ENCODE measurements around the gene NOL11. TPM values are rescaled to one million over a fixed set of nuclear protein-coding genes. Genes with fewer than 3 reads are reported as not detected.

The NOL11 gene
- total RNA-seq = 100 to 1,000 TPM; 109 to 110 TPM

DNA sequence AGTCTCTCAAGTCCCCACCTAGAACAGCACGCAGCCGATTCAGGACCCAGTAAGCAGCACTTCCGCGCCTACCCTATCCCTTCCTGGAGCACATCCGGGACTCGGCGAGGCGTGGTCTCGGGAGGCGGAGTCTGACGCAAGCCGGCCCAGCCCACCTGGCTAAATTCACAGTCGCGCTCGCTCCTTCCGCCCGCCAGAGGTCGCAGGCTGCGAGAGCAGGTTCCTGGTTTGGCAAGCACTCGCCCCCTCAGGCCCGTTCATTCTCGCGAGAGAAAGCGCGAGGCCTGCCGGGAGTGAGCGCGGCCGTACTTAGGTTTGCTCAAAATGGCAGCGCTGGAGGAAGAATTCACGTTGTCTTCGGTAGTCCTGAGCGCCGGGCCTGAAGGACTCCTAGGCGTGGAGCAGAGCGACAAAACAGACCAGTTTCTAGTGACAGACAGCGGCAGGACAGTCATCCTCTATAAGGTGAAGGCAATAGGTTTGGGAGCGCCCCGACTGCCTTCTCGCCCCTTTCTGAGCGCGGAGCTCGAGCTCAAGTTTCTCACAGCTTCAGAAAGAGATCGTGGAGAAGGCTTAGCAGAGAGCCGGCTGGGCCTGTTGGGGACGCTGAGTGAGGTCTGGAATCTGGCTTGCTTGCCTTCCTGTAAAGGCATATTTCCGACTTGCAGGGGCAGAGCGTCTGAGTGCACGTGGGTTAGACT, at the start of gene NOL11:
Gene NOL11 (plus strand): TSS at position 313 of the 701 bp plus-strand sequence. CDS start 12 bp downstream, at position 325.
- Mint-ChIP-seq H3K9me3 (peaks cover 1% of the 10 kb centered on the region), H3K27me3 (no peaks in the 10 kb centered on the region), H3K27ac (peak within 1 kb of the TSS; percentile 95), H3K4me3 (peak within 1 kb of the TSS; percentile 96), H3K36me3 (peaks cover 25% of the 10 kb centered on the region), H3K4me1 (peaks cover 25% of the 10 kb centered on the region)
- peak; percentile 99 for DNase-seq

DNA sequence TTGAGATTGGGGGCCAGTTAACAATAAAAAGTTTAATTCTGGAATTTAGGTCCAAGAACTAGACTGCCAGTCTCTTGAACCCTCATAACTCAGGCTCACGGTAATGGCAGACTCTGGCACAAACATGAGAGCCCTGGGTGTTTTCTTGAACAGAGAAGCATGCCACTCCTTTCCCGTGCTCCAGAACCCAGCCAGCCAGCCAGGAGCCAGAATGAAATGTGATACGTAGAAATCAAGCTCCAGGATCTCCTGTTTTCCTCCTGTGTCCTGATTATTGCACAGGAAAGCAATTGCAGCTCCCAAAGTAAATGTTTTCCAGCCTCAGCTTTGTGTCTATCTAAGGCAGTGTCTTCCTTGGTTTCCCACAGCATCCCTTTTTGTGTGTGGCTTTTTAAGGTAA, 46.2 kb upstream of the NOL11 start:
- no peaks in the 10 kb centered on the region for H3K9me3 Mint-ChIP-seq
- no peak for DNase-seq
- no peak overlapping the region for H3K4me3 Mint-ChIP-seq
- H3K27me3 Mint-ChIP-seq = no peaks in the 10 kb centered on the region
- peaks cover 7% of the 10 kb centered on the region for H3K36me3 Mint-ChIP-seq
- H3K4me1 Mint-ChIP-seq = peaks cover 2% of the 10 kb centered on the region
- H3K27ac Mint-ChIP-seq = no peak overlapping the region

DNA sequence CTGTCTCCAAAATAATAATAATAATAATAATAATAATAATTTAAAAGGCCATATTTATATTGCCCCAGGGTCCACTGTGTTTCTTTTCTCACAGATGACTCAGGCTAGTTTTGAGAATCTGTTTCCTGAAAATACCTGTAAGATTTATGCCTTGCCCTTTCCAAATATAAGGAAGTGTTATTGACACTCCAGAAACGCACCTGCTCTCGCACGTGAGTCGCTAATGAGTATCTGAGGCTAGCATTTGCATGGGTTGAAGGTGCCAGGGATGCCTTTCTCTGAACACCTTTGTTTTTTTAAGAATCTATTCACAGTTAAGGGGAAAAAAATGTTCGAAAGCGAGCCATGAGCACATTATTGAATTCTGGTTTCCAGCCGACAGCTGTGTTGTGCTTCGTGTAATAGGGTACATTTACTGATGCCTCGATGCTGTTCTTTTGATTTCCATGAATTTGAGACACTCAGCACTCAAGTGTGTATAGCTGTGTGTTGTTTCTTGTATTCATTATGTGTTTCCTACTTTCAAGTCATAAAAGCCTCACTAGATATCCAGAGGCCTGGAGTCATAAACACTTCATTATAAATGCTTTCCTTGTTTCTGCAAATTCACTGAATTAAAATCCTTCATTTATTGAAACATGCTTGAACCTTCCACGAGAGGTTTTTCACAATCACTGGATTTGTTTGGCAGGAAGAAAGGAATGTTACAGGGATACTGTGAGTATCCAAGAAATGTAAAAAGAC, 45.0 kb upstream of the NOL11 start:
- Mint-ChIP-seq H3K27ac (no peak overlapping the region), H3K9me3 (no peaks in the 10 kb centered on the region), H3K4me3 (no peak overlapping the region), H3K4me1 (peaks cover 2% of the 10 kb centered on the region), H3K36me3 (peaks cover 5% of the 10 kb centered on the region), H3K27me3 (no peaks in the 10 kb centered on the region)
- no peak for DNase-seq

DNA sequence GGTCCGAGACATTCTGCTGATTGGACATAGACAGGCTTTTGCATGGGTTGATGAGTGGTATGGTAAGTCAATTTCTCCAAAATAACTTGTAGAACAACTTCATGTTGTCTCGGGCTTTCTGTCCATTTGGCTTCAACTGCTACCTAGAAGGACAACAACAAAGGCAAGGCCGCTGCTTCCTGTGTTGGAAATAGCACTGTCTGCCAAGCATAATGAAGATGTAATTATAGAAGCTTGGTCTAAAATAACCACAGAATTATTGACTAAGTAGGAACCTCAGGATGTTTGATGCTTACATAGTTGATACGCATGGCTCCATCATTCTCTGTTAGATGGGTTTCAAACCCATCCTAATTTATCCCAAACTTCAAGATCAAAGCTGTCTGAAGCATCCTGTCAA, 42.3 kb upstream of the NOL11 start:
- Mint-ChIP-seq H3K9me3 (no peaks in the 10 kb centered on the region), H3K36me3 (peaks cover 10% of the 10 kb centered on the region), H3K4me3 (no peak overlapping the region), H3K27me3 (no peaks in the 10 kb centered on the region), H3K27ac (no peak overlapping the region), H3K4me1 (peaks cover 15% of the 10 kb centered on the region)
- no peak for DNase-seq

DNA sequence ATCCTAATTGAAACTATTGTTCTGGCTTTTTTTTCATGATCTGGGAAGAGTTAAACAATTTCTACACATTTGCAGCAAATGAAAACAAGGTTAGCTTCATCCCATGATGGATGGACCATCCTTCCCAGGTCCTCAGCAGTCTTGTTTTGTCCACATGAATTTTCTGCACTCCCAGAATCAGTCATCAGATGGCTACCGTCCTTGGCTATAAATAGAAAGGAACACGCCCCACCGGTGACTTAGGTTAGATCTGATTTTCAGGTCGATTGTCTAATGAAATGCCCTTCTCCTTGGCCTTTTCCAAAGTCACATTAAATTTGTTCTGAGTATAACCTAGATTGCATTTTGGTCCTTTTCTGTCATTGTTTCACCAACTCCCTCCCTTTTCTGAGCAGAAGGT, 41.4 kb upstream of the NOL11 start:
- Mint-ChIP-seq H3K4me1 (peaks cover 21% of the 10 kb centered on the region), H3K36me3 (peaks cover 12% of the 10 kb centered on the region), H3K9me3 (no peaks in the 10 kb centered on the region), H3K27me3 (no peaks in the 10 kb centered on the region), H3K4me3 (no peak overlapping the region), H3K27ac (no peak overlapping the region)
- DNase-seq = no peak

DNA sequence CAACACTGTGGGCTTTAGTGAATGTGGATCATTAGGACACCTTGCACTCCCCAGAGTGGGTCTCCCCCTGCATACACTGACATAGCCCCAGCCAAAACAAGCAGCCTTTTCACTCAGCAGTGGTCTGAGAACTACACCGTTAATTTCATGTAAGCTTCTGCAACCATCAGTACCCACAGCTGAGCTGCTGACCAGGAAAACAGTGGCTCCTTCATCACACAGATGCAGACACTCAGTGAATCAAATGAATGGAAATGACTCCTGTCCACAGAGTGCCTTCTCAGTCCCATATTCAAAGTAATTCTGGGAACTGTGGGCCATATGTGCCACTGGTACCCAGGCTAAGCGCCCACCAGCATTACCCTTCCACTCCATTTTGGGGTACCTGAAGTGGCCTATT, 39.3 kb upstream of the NOL11 start:
- Mint-ChIP-seq H3K27me3 (no peaks in the 10 kb centered on the region), H3K4me1 (peaks cover 21% of the 10 kb centered on the region), H3K27ac (no peak overlapping the region), H3K4me3 (no peak overlapping the region), H3K36me3 (peaks cover 12% of the 10 kb centered on the region), H3K9me3 (no peaks in the 10 kb centered on the region)
- DNase-seq = no peak

DNA sequence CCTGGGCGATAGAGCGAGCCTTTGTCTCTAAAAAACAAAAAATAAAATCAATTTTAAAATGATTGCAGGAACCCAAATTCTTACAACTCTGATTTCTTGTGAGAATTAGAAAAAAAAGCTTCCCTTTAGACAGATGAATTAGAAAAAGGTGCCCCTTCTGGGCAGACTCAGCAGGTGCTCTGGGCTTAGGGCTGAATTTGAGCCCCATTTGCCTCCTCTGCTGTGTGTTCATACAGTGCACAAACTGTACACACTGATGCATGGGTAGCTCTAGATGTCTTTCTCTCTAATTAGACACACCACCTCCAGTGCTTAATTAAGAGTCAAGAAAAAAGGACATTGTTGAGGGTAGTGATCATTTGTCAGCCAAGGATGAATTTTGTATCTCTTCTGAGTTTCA, 38.5 kb upstream of the NOL11 start:
- Mint-ChIP-seq H3K9me3 (no peaks in the 10 kb centered on the region), H3K27me3 (no peaks in the 10 kb centered on the region), H3K36me3 (peaks cover 12% of the 10 kb centered on the region), H3K4me1 (peaks cover 21% of the 10 kb centered on the region), H3K4me3 (no peak overlapping the region), H3K27ac (peak overlapping the region; percentile 54)
- DNase-seq = no peak

DNA sequence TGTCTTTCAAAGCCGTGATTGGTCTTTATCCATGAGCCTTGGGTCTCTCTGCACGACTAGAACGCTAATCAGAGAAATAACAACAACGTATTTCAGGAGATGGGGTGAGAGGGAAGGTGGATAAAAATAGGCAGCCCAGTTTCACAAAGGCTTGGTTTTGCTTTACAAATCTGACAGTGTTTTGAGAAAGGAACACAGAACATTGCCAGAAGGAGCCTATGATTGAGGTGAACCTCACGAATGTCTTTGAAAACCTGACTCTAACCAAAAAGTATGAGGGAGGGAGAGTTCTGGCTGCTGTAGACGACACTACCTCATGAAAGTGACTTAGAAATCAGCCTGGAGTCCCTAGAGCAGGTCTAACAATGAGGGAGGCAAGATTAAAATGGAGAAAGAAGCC, 38.0 kb upstream of the NOL11 start:
- H3K36me3 Mint-ChIP-seq = peaks cover 12% of the 10 kb centered on the region

DNA sequence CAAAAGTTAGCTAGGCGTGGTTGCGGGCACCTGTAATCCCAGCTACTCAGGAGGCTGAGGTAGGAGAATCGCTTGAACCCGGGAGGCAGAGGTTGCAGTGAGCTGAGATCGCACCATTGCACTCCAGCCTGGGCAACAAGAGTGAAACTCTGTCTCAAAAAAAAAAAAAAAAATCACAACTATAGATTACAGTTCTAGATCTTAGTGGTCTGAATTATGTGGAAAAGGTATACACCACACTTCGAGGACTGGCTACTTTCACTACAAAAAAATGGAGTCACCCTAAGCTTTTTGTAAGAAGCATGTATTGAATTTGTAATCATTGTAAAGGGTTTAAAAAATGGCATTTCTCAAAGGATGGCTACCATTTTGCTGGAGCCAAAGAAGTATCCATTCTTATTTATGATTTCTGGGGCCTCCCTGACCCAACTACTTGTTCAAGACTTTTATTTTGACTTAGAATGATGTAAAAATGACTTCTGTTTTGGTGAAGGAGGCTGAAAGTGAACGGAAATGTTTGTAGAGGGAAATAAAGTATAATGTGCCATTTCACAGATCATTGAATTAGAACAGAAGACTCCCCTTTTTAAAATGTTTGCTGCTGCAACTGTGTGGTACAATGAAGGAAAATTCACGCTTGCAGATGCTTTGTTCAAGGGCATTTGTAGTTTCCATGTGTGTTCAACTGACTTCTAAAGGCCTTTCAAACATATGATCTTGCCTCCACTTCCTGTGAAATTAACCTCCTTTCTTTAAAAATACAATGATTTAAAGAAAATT, 37.1 kb upstream of the NOL11 start:
- no peaks in the 10 kb centered on the region for H3K9me3 Mint-ChIP-seq
- H3K27ac Mint-ChIP-seq = peak overlapping the region; percentile 54
- peaks cover 12% of the 10 kb centered on the region for H3K36me3 Mint-ChIP-seq
- H3K4me3 Mint-ChIP-seq = no peak overlapping the region
- no peaks in the 10 kb centered on the region for H3K27me3 Mint-ChIP-seq
- no peak for DNase-seq
- H3K4me1 Mint-ChIP-seq = peaks cover 19% of the 10 kb centered on the region

More for the DNA sequence above, 38.0 kb upstream of the NOL11 start:
- Mint-ChIP-seq H3K27me3 (no peaks in the 10 kb centered on the region), H3K4me3 (no peak overlapping the region), H3K27ac (peak overlapping the region; percentile 54), H3K4me1 (peaks cover 21% of the 10 kb centered on the region), H3K9me3 (no peaks in the 10 kb centered on the region)
- DNase-seq = no peak

DNA sequence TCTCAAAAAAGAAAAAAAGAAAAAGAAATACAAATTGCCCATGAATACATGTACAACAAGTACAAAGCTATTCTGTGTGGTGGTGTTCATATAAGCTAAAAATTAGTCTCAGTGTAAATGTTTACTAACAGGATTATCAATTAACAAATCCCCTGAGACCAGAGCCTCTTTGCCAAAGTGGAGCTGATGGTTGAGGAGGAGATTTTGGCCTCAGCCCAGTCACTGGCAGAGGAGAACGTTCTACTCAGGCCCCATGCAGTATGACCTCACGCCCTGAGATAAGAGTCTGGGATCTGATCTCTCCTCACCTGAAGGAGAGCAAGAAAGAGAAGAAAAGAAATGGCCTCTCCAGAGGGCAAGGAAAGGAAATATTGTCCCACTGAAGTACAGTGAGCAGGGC, 35.5 kb upstream of the NOL11 start:
- Mint-ChIP-seq H3K27ac (no peak overlapping the region), H3K9me3 (no peaks in the 10 kb centered on the region), H3K4me3 (no peak overlapping the region), H3K36me3 (peaks cover 12% of the 10 kb centered on the region), H3K27me3 (no peaks in the 10 kb centered on the region), H3K4me1 (peaks cover 21% of the 10 kb centered on the region)
- no peak for DNase-seq

DNA sequence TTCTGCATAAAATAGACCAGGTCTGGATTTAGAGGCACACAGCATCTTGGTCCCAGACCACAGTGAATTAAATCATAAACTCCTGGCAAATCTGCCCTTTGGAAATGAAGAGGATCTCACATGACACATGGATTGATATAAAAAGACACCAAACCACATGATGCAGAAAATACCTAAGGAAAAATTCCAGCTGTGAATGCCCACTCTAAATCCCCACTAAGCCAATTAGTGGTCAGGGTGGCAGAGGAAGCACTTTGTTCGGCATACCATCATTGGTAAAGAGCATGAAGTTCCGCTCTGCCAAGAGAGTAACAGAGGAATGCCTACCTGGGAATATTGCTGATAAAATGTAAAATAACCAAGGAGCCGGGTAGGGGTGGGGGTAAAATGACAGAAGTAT, 32.4 kb upstream of the NOL11 start:
- no peaks in the 10 kb centered on the region for H3K27me3 Mint-ChIP-seq
- H3K9me3 Mint-ChIP-seq = no peaks in the 10 kb centered on the region
- H3K4me3 Mint-ChIP-seq = no peak overlapping the region
- no peak overlapping the region for H3K27ac Mint-ChIP-seq
- no peak for DNase-seq
- H3K4me1 Mint-ChIP-seq = peaks cover 12% of the 10 kb centered on the region
- peaks cover 4% of the 10 kb centered on the region for H3K36me3 Mint-ChIP-seq

DNA sequence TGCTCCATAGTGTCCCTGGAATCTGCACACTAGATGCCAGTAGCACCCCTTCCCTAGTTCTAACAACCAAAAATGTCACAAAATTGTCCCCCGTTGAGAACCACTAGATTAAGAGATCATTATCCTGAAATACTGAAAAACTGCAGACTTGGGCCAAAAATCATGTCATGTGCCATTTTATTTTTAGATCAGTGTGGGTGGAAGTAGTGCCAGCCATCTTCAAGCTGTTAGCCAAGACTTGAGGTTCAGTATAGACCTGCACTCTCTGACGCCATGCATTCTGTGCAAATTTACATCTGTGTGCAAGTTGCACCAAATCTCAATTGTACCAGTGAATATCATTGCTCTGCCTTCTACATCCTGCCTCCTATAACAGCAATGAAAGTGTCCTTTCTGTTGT, 31.5 kb upstream of the NOL11 start:
- Mint-ChIP-seq H3K27ac (no peak overlapping the region), H3K4me1 (peaks cover 6% of the 10 kb centered on the region), H3K27me3 (no peaks in the 10 kb centered on the region), H3K4me3 (no peak overlapping the region), H3K36me3 (no peaks in the 10 kb centered on the region), H3K9me3 (no peaks in the 10 kb centered on the region)
- DNase-seq = no peak

DNA sequence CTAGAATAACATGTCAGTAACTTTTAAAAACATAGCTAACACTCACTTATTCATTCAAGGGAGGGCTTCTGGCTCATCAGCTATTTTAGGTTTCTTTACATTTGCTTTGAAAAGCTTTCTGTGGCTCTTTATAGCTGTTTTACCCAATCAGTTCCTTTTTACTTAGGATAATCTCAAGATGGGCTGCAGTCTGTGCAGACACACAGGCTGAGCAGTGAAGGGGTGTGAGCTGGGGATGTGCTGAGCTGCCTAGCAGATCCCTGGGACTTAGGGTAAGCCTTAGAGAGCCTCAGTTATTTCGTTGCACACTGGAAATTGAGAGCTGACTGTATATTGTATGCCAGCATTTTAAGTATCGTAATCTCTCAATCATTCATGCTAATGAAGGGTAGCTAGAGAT, 30.2 kb upstream of the NOL11 start:
- no peak overlapping the region for H3K27ac Mint-ChIP-seq
- peaks cover 6% of the 10 kb centered on the region for H3K4me1 Mint-ChIP-seq
- no peak for DNase-seq
- peaks cover 1% of the 10 kb centered on the region for H3K36me3 Mint-ChIP-seq
- no peaks in the 10 kb centered on the region for H3K9me3 Mint-ChIP-seq
- H3K27me3 Mint-ChIP-seq = no peaks in the 10 kb centered on the region
- H3K4me3 Mint-ChIP-seq = no peak overlapping the region

DNA sequence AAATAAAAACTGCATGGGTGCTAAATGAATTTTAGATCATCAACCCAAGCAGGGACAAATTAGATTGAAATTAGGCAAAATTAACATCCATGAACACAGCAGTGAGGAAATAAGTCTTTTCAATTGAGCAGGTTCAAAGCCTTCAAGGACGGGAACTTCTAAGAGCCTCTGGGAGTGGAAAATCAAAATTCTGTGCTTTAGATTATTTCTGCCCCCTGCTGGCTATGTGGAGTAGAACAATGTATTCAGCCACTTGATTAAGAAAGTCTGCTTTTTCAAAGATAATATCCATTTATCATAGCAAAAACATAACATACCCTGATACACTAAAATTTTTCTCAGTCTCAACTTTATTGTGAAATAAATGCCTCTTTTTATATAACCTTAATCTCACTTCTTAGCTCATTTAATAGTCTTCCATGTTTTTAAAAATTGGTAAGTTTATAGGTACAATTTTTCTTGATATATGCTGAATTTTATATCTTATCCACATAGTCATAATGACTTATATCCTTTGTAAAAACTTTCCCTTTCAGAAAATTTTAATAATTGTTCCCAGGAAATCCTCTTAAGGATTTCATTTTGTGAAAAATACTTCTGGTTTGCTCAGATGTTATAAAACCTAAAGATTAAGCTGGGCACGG, 28.1 kb upstream of the NOL11 start:
- H3K27me3 Mint-ChIP-seq = no peaks in the 10 kb centered on the region
- peaks cover 6% of the 10 kb centered on the region for H3K4me1 Mint-ChIP-seq
- peak; percentile 9 for DNase-seq
- peak overlapping the region; percentile 21 for H3K27ac Mint-ChIP-seq
- no peaks in the 10 kb centered on the region for H3K9me3 Mint-ChIP-seq
- no peak overlapping the region for H3K4me3 Mint-ChIP-seq
- H3K36me3 Mint-ChIP-seq = peaks cover 6% of the 10 kb centered on the region

DNA sequence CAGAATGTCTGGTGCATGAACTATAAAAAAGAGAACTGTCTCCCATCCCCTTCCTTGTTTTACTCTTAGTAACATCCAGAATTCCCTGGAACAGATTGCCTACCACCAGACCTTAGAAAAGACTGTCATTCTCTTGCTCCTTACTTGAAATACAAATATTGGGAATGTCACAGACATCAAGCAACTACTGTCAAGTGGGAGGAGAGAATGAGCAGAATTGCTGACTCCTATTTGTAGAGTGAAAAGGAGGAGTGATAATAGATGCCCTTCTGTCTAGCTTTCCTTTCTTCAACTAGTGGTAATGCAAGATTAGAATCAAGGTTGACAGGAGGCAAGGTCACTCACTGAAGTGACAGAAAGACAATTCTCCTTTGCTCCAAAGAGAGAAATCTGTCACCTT, 23.9 kb upstream of the NOL11 start:
- DNase-seq = no peak
- H3K4me1 Mint-ChIP-seq = peaks cover 4% of the 10 kb centered on the region
- H3K36me3 Mint-ChIP-seq = peaks cover 8% of the 10 kb centered on the region
- no peaks in the 10 kb centered on the region for H3K27me3 Mint-ChIP-seq
- H3K9me3 Mint-ChIP-seq = no peaks in the 10 kb centered on the region
- no peak overlapping the region for H3K27ac Mint-ChIP-seq
- H3K4me3 Mint-ChIP-seq = no peak overlapping the region

Measured in activated naive CD8-positive, alpha-beta T cell treated with anti-CD3 and anti-CD28 coated beads for 36 hours (primary cell).